Endothelial cell of umbilical vein (primary cell): Measurements from ENCODE around the gene ELOVL6. TPM values are rescaled to one million over a fixed set of nuclear protein-coding genes. Genes with fewer than 3 reads are reported as not detected.

Source experiments
- BruUV-seq: library from RNA; stranded (reverse); fragments of 400-500 nt; replicated peaks from 2 replicates; lab custom pipeline; 2021; lab: Mats Ljungman, UMichigan
- CTCF ChIA-PET: fragments of 300-600, 350-600 bp; sonication (Branson Sonifier 250); formaldehyde crosslinking; loops from one replicate; lab custom pipeline; 2021; ENCODE audit warnings: antibody characterized with exemption, inconsistent platforms; lab: Charles Lee
- POLR2A ChIA-PET: fragments of 300-600, 350-600 bp; sonication (Branson Sonifier 250); formaldehyde crosslinking; loops from one replicate; lab custom pipeline; 2021; ENCODE audit warnings: antibody characterized with exemption, inconsistent platforms; lab: Charles Lee
- DNase-seq: peaks from one replicate; pipeline ENCODE4 v3.0.0-alpha.2; 2011; ENCODE audit warnings: low read depth, low spot score
- FAIRE-seq: peaks from 2 replicates; lab custom pipeline; 2011; peaks lifted over from hg19 to GRCh38; lab: Jason Lieb, UNC
- H2AFZ ChIP-seq: 2 replicates; pipeline ENCODE4 v1.6.0; 2012; ENCODE audit warnings: low read depth, low read length, control low read depth, inconsistent platforms
- H3K27ac ChIP-seq: 2 replicates; pipeline ENCODE4 v1.5.1; 2011; ENCODE audit warnings: low read depth, mild to moderate bottlenecking, control low read depth, low read length, moderate library complexity; ENCODE audit not compliant: insufficient read depth
- H3K27me3 ChIP-seq, 2 experiments: 2 replicates each; pipeline versions ENCODE4 v1.6.0 to v1.6.1; 2011; ENCODE audit warnings: low read length in 2 of 2, mixed read lengths in 1 of 2; ENCODE audit not compliant: control insufficient read depth in 2 of 2, insufficient read depth in 2 of 2
- H3K36me3 ChIP-seq, 2 experiments: 2 replicates in 1 of 2; 3 replicates in 1 of 2; pipeline ENCODE4 v1.5.1; 2011; ENCODE audit warnings: low read length in 2 of 2, mild to moderate bottlenecking in 1 of 2, moderate library complexity in 1 of 2; ENCODE audit not compliant: control insufficient read depth in 2 of 2, insufficient read depth in 2 of 2; ENCODE audit errors: extremely low read depth in 1 of 2
- H3K4me1 ChIP-seq: 3 replicates; pipeline ENCODE4 v1.5.1; 2011; ENCODE audit warnings: mild to moderate bottlenecking, low read length; ENCODE audit not compliant: control insufficient read depth, insufficient read depth; ENCODE audit errors: extremely low read depth
- H3K4me2 ChIP-seq: 2 replicates; pipeline ENCODE4 v1.6.1; 2011; ENCODE audit warnings: low read length, control low read depth, mixed read lengths; ENCODE audit not compliant: insufficient read depth
- H3K4me3 ChIP-seq, 3 experiments: fragments of 200-600 bp in 1 of 3; sonication (generic), shearing (Covaris generic) in 1 of 3; replicated peaks in 1 of 3; 2 replicates each; pipeline ENCODE4 v1.5.1; 2011 to 2016; ENCODE audit warnings: control low read depth in 3 of 3, low read length in 3 of 3, mild to moderate bottlenecking in 2 of 3, inconsistent platforms in 1 of 3, low read depth in 1 of 3, moderate library complexity in 1 of 3; ENCODE audit not compliant: insufficient read depth in 1 of 3
- H3K79me2 ChIP-seq: 2 replicates; pipeline ENCODE4 v1.6.0; 2012; ENCODE audit warnings: low read length, inconsistent platforms; ENCODE audit not compliant: control insufficient read depth, insufficient read depth
- H3K9ac ChIP-seq: replicated peaks from 2 replicates; pipeline ENCODE3; 2011; ENCODE audit warnings: low read length, control low read depth; ENCODE audit not compliant: insufficient read depth; ENCODE audit errors: extremely low read depth
- H3K9me1 ChIP-seq: replicated peaks from 3 replicates; pipeline ENCODE4 v1.6.0; 2011; ENCODE audit warnings: mild to moderate bottlenecking, low read length; ENCODE audit not compliant: control insufficient read depth, insufficient read depth; ENCODE audit errors: extremely low read depth
- H3K9me3 ChIP-seq: replicated peaks from 2 replicates; pipeline ENCODE4 v1.5.1; 2012; ENCODE audit warnings: low read length, inconsistent platforms; ENCODE audit not compliant: control insufficient read depth, insufficient read depth
- H4K20me1 ChIP-seq: replicated peaks from 2 replicates; pipeline ENCODE3; 2011; ENCODE audit warnings: mild to moderate bottlenecking, low read length; ENCODE audit not compliant: control insufficient read depth, insufficient read depth; ENCODE audit errors: extremely low read depth
- FOS ChIP-seq: IDR thresholded peaks from 2 replicates; pipeline ENCODE4 v1.6.1; 2011; ENCODE audit warnings: mild to moderate bottlenecking, low read length, moderate library complexity, borderline replicate concordance; ENCODE audit not compliant: insufficient read depth
- GATA2 ChIP-seq: IDR thresholded peaks from 2 replicates; pipeline ENCODE4 v1.7.0; 2011; ENCODE audit warnings: low read depth, mild to moderate bottlenecking, moderate library complexity, mixed read lengths, low read length; ENCODE audit not compliant: insufficient read length, insufficient read depth
- JUN ChIP-seq: IDR thresholded peaks from 2 replicates; pipeline ENCODE4 v1.6.1; 2011; ENCODE audit warnings: borderline replicate concordance, low read depth; ENCODE audit not compliant: insufficient read length, insufficient read depth
- POLR2A ChIP-seq: IDR thresholded peaks from 2 replicates; pipeline ENCODE4 v1.6.1; 2012; ENCODE audit warnings: low read depth, mild to moderate bottlenecking, control low read depth, low read length
- POLR2AphosphoS5 ChIP-seq: IDR thresholded peaks from 2 replicates; pipeline ENCODE4 v1.6.1; 2012; ENCODE audit warnings: low read depth, mild to moderate bottlenecking, control low read depth, low read length, moderate library complexity; ENCODE audit not compliant: insufficient read depth
- dilution Hi-C: fragments of 300-500 bp; cut with MboI; formaldehyde crosslinking; loops from one replicate; pipeline ENCODE4 v1.15.0; 2019; ENCODE audit warnings: low sequenced_read_pairs; ENCODE audit not compliant: extremely low pct_ligation_motif_present
- intact Hi-C: fragments of 100-400 bp; cut with micrococcal nuclease; formaldehyde crosslinking; loops from one replicate; pipeline ENCODE4 v1.10.0; 2022
- polyA plus RNA-seq, 4 experiments: library from polyadenylated mRNA; depleted of rRNA in 3 of 4; stranded (reverse) in 3 of 4; unstranded in 1 of 4; fragments of >200 nt; gene quantifications; 2 replicates each; pipeline versions ENCODE4 v1.2.1 to v1.2.3, GENCODE V29; 2011 to 2012; ENCODE audit warnings: missing spikeins in 1 of 4
- total RNA-seq: library from RNA; stranded (reverse); gene quantifications from 2 replicates; pipeline ENCODE4 v1.2.3, GENCODE V29; 2021
- TF ChIP-seq, protein P1 (sequence below), 2 donors: IDR thresholded peaks; 1 replicate in 1 of 2; 2 replicates in 1 of 2; pipeline ENCODE4 v1.5.1; 2011; ENCODE audit warnings: low read length in 2 of 2, mild to moderate bottlenecking in 2 of 2, moderate library complexity in 2 of 2, control low read depth in 1 of 2, inconsistent platforms in 1 of 2, low read depth in 1 of 2; ENCODE audit not compliant: insufficient read depth in 1 of 2; ENCODE audit errors: extremely low read depth in 1 of 2

ELOVL6 gene
- total and polyA plus RNA-seq, 2 donors (not counting 3 experiments of a cell fraction or from before 2014, with no cell fraction given), result 6.4 to 26.1 TPM

DNA sequence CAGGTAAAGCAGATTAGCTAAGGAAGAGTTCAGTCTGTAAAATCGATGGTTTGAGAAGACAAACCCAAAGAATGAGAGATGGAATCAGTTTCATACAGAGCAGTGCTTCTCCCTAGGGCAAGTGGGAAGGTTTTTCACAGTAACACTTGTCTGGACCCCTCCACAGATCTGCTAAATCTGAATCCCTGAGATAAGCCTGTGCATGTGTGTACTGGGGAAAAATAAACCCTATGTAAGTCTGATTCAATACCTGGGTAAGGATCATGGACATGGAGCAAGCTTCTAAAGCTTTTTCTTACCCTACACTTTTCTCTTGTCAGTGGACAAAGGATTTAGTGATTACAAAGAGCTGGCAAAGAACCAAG is 13.6 kb downstream of the ELOVL6 start:
- H3K4me1 ChIP-seq, result peaks cover 11% of the 10 kb centered on the region
- CTCF ChIA-PET, result interaction anchor here (0.9 to 2.1 kb wide), 6 partner anchors 9 to 136 kb away, joined by 3 to 8 read pairs (median 3); partner anchors contain the start of gene ELOVL6
- dilution Hi-C loops, result no loop called here
- intact Hi-C loops, result no loop called here
- POLR2A ChIA-PET, result interaction anchor here (0.9 kb wide), 1 partner anchor 19 kb away, joined by 3 read pairs; no protein-coding TSS in a partner anchor
- H3K9me1 ChIP-seq, result no peaks in the 10 kb centered on the region
- H3K9me3 ChIP-seq, result no peaks in the 10 kb centered on the region
- no peak for FAIRE-seq
- H3K9ac ChIP-seq, result no peak overlapping the region
- no peak overlapping the region for H3K27ac ChIP-seq
- peak overlapping the region; percentile 3 for H3K4me2 ChIP-seq
- H2AFZ ChIP-seq, result no peak overlapping the region
- H3K27me3 ChIP-seq, result no peaks in the 10 kb centered on the region
- no peaks in the 10 kb centered on the region for H3K36me3 ChIP-seq
- no peak overlapping the region for H3K4me3 ChIP-seq
- DNase-seq, result no peak
- H4K20me1 ChIP-seq, result no peaks in the 10 kb centered on the region
- TF ChIP-seq FOS (no peak), JUN (no peak), POLR2AphosphoS5 (no peak), POLR2A (no peak)
- no peaks in the 10 kb centered on the region for H3K79me2 ChIP-seq
- BruUV-seq, result no TSS peak

DNA sequence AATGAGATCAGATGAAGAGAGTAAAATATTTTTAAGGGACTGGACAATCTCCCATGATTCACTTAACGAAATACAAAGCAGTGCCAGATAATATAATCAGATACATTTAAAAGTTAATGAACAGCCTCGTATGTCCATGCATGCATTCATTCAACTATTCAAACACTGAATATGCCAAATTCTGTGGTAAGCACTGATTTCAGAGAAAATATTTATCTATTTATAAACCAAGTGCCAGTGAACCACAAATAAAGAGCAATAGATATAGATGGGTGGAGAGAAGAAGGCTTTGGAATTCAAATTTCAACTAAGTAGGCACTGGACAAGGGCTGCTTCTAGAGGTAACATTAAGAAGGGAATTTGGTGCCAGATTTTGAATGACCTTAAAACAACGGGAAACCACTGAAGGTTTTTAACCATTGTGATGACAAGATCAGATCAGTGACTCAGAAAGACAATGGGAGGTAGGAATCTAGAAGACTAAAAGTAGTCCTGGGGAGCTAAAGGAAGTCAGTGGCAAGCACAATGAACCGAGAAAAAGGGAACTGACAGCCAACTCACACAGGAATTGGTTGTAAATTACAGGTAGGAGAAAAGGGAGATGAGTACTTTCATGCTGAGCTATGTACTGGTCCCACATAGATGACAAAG is 14.2 kb downstream of the ELOVL6 start:
- dilution Hi-C loops, result no loop called here
- ChIA-PET POLR2A (interaction anchor here (0.9 kb wide), 1 partner anchor 18 kb away, joined by 3 read pairs; no protein-coding TSS in a partner anchor), CTCF (interaction anchor here (0.9 to 2.1 kb wide), 6 partner anchors 9 to 136 kb away, joined by 3 to 8 read pairs (median 3); partner anchors contain the start of gene ELOVL6)
- no peaks in the 10 kb centered on the region for H3K9me3 ChIP-seq
- peak overlapping the region; percentile 3 for H3K4me2 ChIP-seq
- intact Hi-C loops, result no loop called here
- peaks cover 11% of the 10 kb centered on the region for H3K4me1 ChIP-seq
- H3K79me2 ChIP-seq, result no peaks in the 10 kb centered on the region
- no peak overlapping the region for H3K27ac ChIP-seq
- no peak overlapping the region for H2AFZ ChIP-seq
- no peak overlapping the region for H3K4me3 ChIP-seq
- FAIRE-seq (peak; percentile 63), DNase-seq (peak; percentile 31)
- no peaks in the 10 kb centered on the region for H3K36me3 ChIP-seq
- no TSS peak for BruUV-seq
- H3K9me1 ChIP-seq, result no peaks in the 10 kb centered on the region
- no peak for TF ChIP-seq POLR2A
- TF ChIP-seq FOS, result peak; percentile 25
- peak; percentile 19 for TF ChIP-seq GATA2
- TF ChIP-seq JUN, result peak; percentile 26
- TF ChIP-seq, protein P1, sequence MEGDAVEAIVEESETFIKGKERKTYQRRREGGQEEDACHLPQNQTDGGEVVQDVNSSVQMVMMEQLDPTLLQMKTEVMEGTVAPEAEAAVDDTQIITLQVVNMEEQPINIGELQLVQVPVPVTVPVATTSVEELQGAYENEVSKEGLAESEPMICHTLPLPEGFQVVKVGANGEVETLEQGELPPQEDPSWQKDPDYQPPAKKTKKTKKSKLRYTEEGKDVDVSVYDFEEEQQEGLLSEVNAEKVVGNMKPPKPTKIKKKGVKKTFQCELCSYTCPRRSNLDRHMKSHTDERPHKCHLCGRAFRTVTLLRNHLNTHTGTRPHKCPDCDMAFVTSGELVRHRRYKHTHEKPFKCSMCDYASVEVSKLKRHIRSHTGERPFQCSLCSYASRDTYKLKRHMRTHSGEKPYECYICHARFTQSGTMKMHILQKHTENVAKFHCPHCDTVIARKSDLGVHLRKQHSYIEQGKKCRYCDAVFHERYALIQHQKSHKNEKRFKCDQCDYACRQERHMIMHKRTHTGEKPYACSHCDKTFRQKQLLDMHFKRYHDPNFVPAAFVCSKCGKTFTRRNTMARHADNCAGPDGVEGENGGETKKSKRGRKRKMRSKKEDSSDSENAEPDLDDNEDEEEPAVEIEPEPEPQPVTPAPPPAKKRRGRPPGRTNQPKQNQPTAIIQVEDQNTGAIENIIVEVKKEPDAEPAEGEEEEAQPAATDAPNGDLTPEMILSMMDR (IDR thresholded peaks at IDR 0.05; ENCODE audit: extremely low read depth in 1 of 2, insufficient read depth in 1 of 2, low read depth in 1 of 2, low read length in 2 of 2), result no peak
- no peak overlapping the region for H3K9ac ChIP-seq
- no peaks in the 10 kb centered on the region for H3K27me3 ChIP-seq
- no peaks in the 10 kb centered on the region for H4K20me1 ChIP-seq
